SK-N-SH treated with all-trans-retinoic acid at 6 μM for 48 hours (cell line): ENCODE results near the gene KRT39.

ENCODE experiments used
- ATAC-seq: fragments of 200-7000 bp; cut with Tn5 transposase; 3 replicates; pipeline ENCODE4 v1.9.1; 2020; ENCODE audit warnings: mild to moderate bottlenecking, moderate library complexity
- ARNTL ChIP-seq: fragments of 450-650 bp; formaldehyde crosslinking; IDR thresholded peaks from 2 replicates; pipeline ENCODE4 v1.5.0; 2020; ENCODE audit warnings: low read depth, mild to moderate bottlenecking, moderate library complexity, borderline replicate concordance
- CREB5 ChIP-seq: fragments of 250-450 bp; sonication (Bioruptor Pico); IDR thresholded peaks from 2 replicates; pipeline ENCODE4 v1.5.1; 2020; ENCODE audit warnings: low read depth, mild to moderate bottlenecking, moderate library complexity
- CSRNP3 ChIP-seq: fragments of 250-450 bp; sonication (Bioruptor Pico); IDR thresholded peaks from 2 replicates; pipeline ENCODE4 v1.5.1; 2021; ENCODE audit warnings: mild to moderate bottlenecking, moderate library complexity
- ESRRG ChIP-seq: fragments of 250-450 bp; sonication (Bioruptor Pico); IDR thresholded peaks from 2 replicates; pipeline ENCODE4 v1.6.1; 2021; ENCODE audit warnings: mild to moderate bottlenecking
- ISL1 ChIP-seq: fragments of 250-450 bp; sonication (Bioruptor Pico); IDR thresholded peaks from 2 replicates; pipeline ENCODE4 v2.1.2; 2022; ENCODE audit warnings: mild to moderate bottlenecking, moderate library complexity
- OSR1 ChIP-seq: fragments of 250-450 bp; sonication (Bioruptor Pico); IDR thresholded peaks from 2 replicates; pipeline ENCODE4 v1.8.0; 2022; ENCODE audit warnings: moderate library complexity, mild to moderate bottlenecking, inconsistent platforms
- PATZ1 ChIP-seq: fragments of 250-450 bp; sonication (Bioruptor Pico); IDR thresholded peaks from 2 replicates; pipeline ENCODE4 v1.8.0; 2020; ENCODE audit warnings: mild to moderate bottlenecking, moderate library complexity, borderline replicate concordance
- PPARA ChIP-seq: fragments of 250-450 bp; sonication (Bioruptor Pico); IDR thresholded peaks from 2 replicates; pipeline ENCODE4 v1.5.0; 2020; ENCODE audit warnings: mild to moderate bottlenecking, borderline replicate concordance
- SNAI2 ChIP-seq: fragments of 250-450 bp; sonication (Bioruptor Pico); IDR thresholded peaks from 2 replicates; pipeline ENCODE4 v1.5.0; 2020; ENCODE audit warnings: mild to moderate bottlenecking, moderate library complexity
- TCF4 ChIP-seq: fragments of 250-450 bp; sonication (Bioruptor Pico); IDR thresholded peaks from 2 replicates; pipeline ENCODE4 v1.8.0; 2021; ENCODE audit warnings: mild to moderate bottlenecking, moderate library complexity, borderline replicate concordance
- TOX ChIP-seq: fragments of 250-450 bp; sonication (Bioruptor Pico); IDR thresholded peaks from 2 replicates; pipeline ENCODE4 v1.8.0; 2021; ENCODE audit warnings: mild to moderate bottlenecking, moderate library complexity, borderline replicate concordance
- TSHZ2 ChIP-seq: fragments of 250-450 bp; sonication (Bioruptor Pico); IDR thresholded peaks from 2 replicates; pipeline ENCODE4 v1.5.0; 2020; ENCODE audit warnings: mild to moderate bottlenecking, moderate library complexity
- ZC3H10 ChIP-seq: fragments of 250-450 bp; sonication (Bioruptor Pico); IDR thresholded peaks from 2 replicates; pipeline ENCODE4 v1.5.1; 2021; ENCODE audit warnings: mild to moderate bottlenecking, moderate library complexity
- ZFP3 ChIP-seq: fragments of 250-450 bp; sonication (Bioruptor Pico); IDR thresholded peaks from 2 replicates; pipeline ENCODE4 v1.5.0; 2020; ENCODE audit warnings: mild to moderate bottlenecking, moderate library complexity
- ZFP30 ChIP-seq: fragments of 450-650 bp; formaldehyde crosslinking; IDR thresholded peaks from 2 replicates; pipeline ENCODE4 v1.5.0; 2022; ENCODE audit warnings: mild to moderate bottlenecking, moderate library complexity
- ZNF565 ChIP-seq: fragments of 450-650 bp; formaldehyde crosslinking; conservative IDR thresholded peaks from 2 replicates; pipeline ENCODE4 v1.5.0; 2020; ENCODE audit warnings: low read depth, mild to moderate bottlenecking, moderate library complexity
- ZNF70 ChIP-seq: fragments of 450-650 bp; formaldehyde crosslinking; IDR thresholded peaks from 2 replicates; pipeline ENCODE4 v1.5.0; 2020; ENCODE audit warnings: mild to moderate bottlenecking, moderate library complexity

Gene KRT39

GRCh38 chr17:40936437-40936971 is 30.2 kb downstream of the KRT39 start (continued):
- TF ChIP-seq PATZ1 (CRISPR knock-in tag) (no peak), ESRRG (no peak), ZC3H10 (CRISPR knock-in tag) (no peak)

GRCh38 chr17:40935624-40936023 is 31.1 kb downstream of the KRT39 start:
- ATAC-seq: no peak
- TF ChIP-seq CREB5 (CRISPR knock-in tag): no peak
- TF ChIP-seq SNAI2 (CRISPR knock-in tag): no peak
- no peak for TF ChIP-seq ARNTL (CRISPR knock-in tag)
- no peak for TF ChIP-seq TOX (CRISPR knock-in tag)
- no peak for TF ChIP-seq ZFP3
- TF ChIP-seq TCF4 (CRISPR knock-in tag): no peak
- TF ChIP-seq CSRNP3 (CRISPR knock-in tag): no peak
- TF ChIP-seq PATZ1 (CRISPR knock-in tag): no peak
- TF ChIP-seq ZFP30: no peak
- no peak for TF ChIP-seq TSHZ2 (CRISPR knock-in tag)

GRCh38 chr17:40932608-40933007 is 34.1 kb downstream of the KRT39 start:
- no peak for TF ChIP-seq ISL1 (CRISPR knock-in tag)
- no peak for ATAC-seq

- TF ChIP-seq ZFP30: no peak
- ATAC-seq: no peak
Observed at GRCh38 chr17:40931311-40931710, 35.4 kb downstream of the KRT39 start.

GRCh38 chr17:40926341-40926740 is 40.4 kb downstream of the KRT39 start:
- no peak for ATAC-seq
- no peak for TF ChIP-seq ZNF565 (CRISPR knock-in tag)
- TF ChIP-seq ZC3H10 (CRISPR knock-in tag): no peak
- TF ChIP-seq OSR1 (CRISPR knock-in tag): no peak
- no peak for TF ChIP-seq ZFP3
- no peak for TF ChIP-seq PPARA (CRISPR knock-in tag)
- no peak for TF ChIP-seq SNAI2 (CRISPR knock-in tag)
- no peak for TF ChIP-seq TCF4 (CRISPR knock-in tag)
- TF ChIP-seq CSRNP3 (CRISPR knock-in tag): no peak
- no peak for TF ChIP-seq PATZ1 (CRISPR knock-in tag)
- TF ChIP-seq ARNTL (CRISPR knock-in tag): no peak
- TF ChIP-seq ZFP30: no peak
- TF ChIP-seq ZNF70 (CRISPR knock-in tag): no peak
- no peak for TF ChIP-seq ESRRG
